ENCODE measurements around the gene CCDC186. TPM values are rescaled to one million over a fixed set of nuclear protein-coding genes. Genes with fewer than 3 reads are reported as not detected.

The CCDC186 gene
- total RNA-seq, 1 donor from 2014 or later = 15.7 TPM

DNA sequence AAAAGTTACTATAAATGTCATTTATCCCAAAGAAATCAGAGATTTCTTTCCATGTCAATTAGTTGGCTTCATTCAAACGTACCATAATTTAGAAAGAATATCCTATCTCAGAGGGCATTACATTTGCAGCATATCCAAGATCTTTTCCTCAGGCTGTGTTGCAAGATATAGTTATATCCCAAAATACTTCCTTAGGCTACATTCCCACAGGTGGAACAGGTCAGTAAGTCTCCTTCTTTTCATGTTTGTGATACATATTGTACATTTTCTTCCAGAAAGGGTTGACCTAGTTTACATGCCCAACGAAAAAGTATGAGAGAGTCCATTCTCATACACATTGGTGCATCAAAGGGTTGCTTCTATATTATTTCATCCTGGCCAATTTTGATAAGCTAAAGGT, 38.1 kb upstream of the CCDC186 start:
- Mint-ChIP-seq H3K4me3 (ENCODE audit: unreplicated experiment) (no peak overlapping the region), H3K4me1 (ENCODE audit: low read depth, unreplicated experiment) (no peaks in the 10 kb centered on the region), H3K27me3 (ENCODE audit: unreplicated experiment) (no peaks in the 10 kb centered on the region), H3K9me3 (ENCODE audit: unreplicated experiment) (peaks cover 2% of the 10 kb centered on the region), H3K27ac (ENCODE audit: unreplicated experiment) (no peak overlapping the region), H3K36me3 (ENCODE audit: unreplicated experiment) (no peaks in the 10 kb centered on the region)
- TF ChIP-seq, protein P1, sequence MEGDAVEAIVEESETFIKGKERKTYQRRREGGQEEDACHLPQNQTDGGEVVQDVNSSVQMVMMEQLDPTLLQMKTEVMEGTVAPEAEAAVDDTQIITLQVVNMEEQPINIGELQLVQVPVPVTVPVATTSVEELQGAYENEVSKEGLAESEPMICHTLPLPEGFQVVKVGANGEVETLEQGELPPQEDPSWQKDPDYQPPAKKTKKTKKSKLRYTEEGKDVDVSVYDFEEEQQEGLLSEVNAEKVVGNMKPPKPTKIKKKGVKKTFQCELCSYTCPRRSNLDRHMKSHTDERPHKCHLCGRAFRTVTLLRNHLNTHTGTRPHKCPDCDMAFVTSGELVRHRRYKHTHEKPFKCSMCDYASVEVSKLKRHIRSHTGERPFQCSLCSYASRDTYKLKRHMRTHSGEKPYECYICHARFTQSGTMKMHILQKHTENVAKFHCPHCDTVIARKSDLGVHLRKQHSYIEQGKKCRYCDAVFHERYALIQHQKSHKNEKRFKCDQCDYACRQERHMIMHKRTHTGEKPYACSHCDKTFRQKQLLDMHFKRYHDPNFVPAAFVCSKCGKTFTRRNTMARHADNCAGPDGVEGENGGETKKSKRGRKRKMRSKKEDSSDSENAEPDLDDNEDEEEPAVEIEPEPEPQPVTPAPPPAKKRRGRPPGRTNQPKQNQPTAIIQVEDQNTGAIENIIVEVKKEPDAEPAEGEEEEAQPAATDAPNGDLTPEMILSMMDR (IDR thresholded peaks at IDR 0.05; ENCODE audit: partially characterized antibody, unreplicated experiment) = no peak
- no peak for DNase-seq

DNA sequence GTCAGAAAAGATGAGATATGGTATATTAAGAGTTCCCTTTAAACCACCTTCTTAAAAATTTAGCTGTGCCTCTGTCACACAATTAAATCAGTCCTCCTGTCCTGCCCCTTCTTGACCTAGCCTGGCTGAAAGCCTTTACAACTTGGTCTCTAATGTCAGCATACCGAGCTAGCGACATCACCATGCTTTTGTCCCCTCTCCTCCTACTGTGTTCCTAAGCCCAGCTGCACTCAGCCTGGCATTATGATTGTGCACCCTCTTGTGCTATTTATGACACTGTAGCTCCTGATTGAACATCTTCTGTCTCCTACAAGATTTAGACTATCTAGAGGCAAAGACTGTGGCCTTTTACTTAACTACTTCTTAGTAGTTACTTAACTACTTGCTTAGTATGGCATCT, 34.3 kb upstream of the CCDC186 start:
- no peak for DNase-seq
- H3K4me1 Mint-ChIP-seq (ENCODE audit: low read depth, unreplicated experiment) = no peaks in the 10 kb centered on the region

DNA sequence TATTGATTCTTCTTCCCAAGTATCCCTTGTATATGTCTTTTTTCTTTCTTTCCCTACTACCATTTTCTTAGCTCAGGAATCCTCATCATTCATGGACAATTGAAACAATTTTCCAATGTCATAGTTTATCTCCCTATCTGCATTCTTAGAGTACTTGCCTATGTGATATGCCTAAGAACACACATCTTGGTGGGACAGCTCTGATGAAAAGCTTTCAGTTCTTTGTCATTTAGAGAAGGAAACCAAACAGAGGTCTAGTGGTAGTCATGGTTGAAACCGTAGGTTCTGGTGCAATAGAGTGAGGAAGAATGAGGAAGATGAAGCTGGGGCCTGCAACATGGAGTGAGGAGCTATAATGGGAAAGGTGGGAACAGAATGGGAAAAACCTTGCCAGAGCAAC, 33.3 kb upstream of the CCDC186 start:
- H3K36me3 Mint-ChIP-seq (ENCODE audit: unreplicated experiment) = no peaks in the 10 kb centered on the region
- no peak overlapping the region for H3K27ac Mint-ChIP-seq (ENCODE audit: unreplicated experiment)
- TF ChIP-seq, protein P1 (IDR thresholded peaks at IDR 0.05; ENCODE audit: partially characterized antibody, unreplicated experiment) = no peak
- no peak overlapping the region for H3K4me3 Mint-ChIP-seq (ENCODE audit: unreplicated experiment)
- DNase-seq = no peak
- no peaks in the 10 kb centered on the region for H3K27me3 Mint-ChIP-seq (ENCODE audit: unreplicated experiment)
- no peaks in the 10 kb centered on the region for H3K9me3 Mint-ChIP-seq (ENCODE audit: unreplicated experiment)
- no peaks in the 10 kb centered on the region for H3K4me1 Mint-ChIP-seq (ENCODE audit: low read depth, unreplicated experiment)

More for the DNA sequence above, 34.3 kb upstream of the CCDC186 start:
- no peaks in the 10 kb centered on the region for H3K36me3 Mint-ChIP-seq (ENCODE audit: unreplicated experiment)
- no peak overlapping the region for H3K27ac Mint-ChIP-seq (ENCODE audit: unreplicated experiment)
- TF ChIP-seq, protein P1 (IDR thresholded peaks at IDR 0.05; ENCODE audit: partially characterized antibody, unreplicated experiment) = no peak
- no peak overlapping the region for H3K4me3 Mint-ChIP-seq (ENCODE audit: unreplicated experiment)
- H3K9me3 Mint-ChIP-seq (ENCODE audit: unreplicated experiment) = no peaks in the 10 kb centered on the region
- no peaks in the 10 kb centered on the region for H3K27me3 Mint-ChIP-seq (ENCODE audit: unreplicated experiment)

DNA sequence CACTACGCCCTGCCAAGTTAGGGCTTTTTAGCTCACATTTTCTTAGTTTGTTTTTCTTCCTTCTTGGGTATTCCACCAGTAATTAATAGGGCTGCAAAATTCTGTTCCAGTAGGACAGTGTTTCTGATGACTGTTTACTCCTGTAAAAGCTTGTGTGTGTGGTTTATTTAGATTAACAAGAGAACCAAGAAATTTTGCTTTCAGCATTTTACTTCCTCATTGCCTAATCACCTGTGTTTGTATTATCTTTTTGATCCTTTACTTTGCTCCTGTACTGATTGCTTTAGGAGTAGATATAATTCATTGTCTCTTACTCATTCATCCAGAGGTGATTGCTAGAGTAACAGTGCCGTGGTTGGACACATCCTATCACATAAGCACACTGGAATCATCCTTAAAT, 32.9 kb upstream of the CCDC186 start:
- Mint-ChIP-seq H3K27ac (ENCODE audit: unreplicated experiment) (no peak overlapping the region), H3K4me1 (ENCODE audit: low read depth, unreplicated experiment) (no peaks in the 10 kb centered on the region), H3K36me3 (ENCODE audit: unreplicated experiment) (no peaks in the 10 kb centered on the region), H3K27me3 (ENCODE audit: unreplicated experiment) (no peaks in the 10 kb centered on the region), H3K4me3 (ENCODE audit: unreplicated experiment) (no peak overlapping the region), H3K9me3 (ENCODE audit: unreplicated experiment) (no peaks in the 10 kb centered on the region)
- no peak for DNase-seq
- TF ChIP-seq, protein P1 (IDR thresholded peaks at IDR 0.05; ENCODE audit: partially characterized antibody, unreplicated experiment) = no peak

DNA sequence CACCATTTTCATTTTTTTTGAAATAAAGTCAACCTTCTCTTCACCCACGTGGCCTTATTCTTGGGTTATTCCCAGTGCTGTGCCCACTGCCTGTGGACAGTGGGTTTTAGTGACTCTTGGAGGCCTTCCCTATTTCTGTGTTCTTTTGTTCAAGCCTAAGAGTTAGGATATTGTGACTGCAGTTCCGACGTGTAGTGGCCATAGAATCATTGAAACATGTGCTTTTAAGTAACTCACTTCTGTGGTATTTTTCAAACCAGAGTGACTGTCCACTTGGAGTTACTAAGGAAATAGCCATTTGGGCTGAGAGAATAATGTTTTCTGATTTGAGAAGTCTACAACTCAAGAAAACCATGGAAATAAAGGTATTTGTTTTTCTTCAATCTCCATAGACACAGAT, 28.8 kb upstream of the CCDC186 start:
- H3K9me3 Mint-ChIP-seq (ENCODE audit: unreplicated experiment) = no peaks in the 10 kb centered on the region
- H3K27ac Mint-ChIP-seq (ENCODE audit: unreplicated experiment) = no peak overlapping the region
- H3K4me1 Mint-ChIP-seq (ENCODE audit: low read depth, unreplicated experiment) = no peaks in the 10 kb centered on the region
- no peaks in the 10 kb centered on the region for H3K27me3 Mint-ChIP-seq (ENCODE audit: unreplicated experiment)
- no peaks in the 10 kb centered on the region for H3K36me3 Mint-ChIP-seq (ENCODE audit: unreplicated experiment)
- TF ChIP-seq, protein P1 (IDR thresholded peaks at IDR 0.05; ENCODE audit: partially characterized antibody, unreplicated experiment) = no peak
- no peak overlapping the region for H3K4me3 Mint-ChIP-seq (ENCODE audit: unreplicated experiment)
- no peak for DNase-seq
